Daoy (cell line): Measurements from ENCODE around the gene GCA. TPM values are rescaled to one million over a fixed set of nuclear protein-coding genes. Genes with fewer than 3 reads are reported as not detected.

Experiments used
- DNase-seq: peaks from one replicate; pipeline ENCODE4 v3.0.0-alpha.2; 2015; ENCODE audit warnings: low read depth
- total RNA-seq: library from RNA; depleted of rRNA; stranded (reverse); fragments of >200 nt; shearing (Covaris generic); gene quantifications from 2 replicates; pipeline ENCODE4 v1.2.3, GENCODE V29; 2014

Gene GCA
- total RNA-seq, 1 experiment from 2014 or later = 11.3 TPM

DNA sequence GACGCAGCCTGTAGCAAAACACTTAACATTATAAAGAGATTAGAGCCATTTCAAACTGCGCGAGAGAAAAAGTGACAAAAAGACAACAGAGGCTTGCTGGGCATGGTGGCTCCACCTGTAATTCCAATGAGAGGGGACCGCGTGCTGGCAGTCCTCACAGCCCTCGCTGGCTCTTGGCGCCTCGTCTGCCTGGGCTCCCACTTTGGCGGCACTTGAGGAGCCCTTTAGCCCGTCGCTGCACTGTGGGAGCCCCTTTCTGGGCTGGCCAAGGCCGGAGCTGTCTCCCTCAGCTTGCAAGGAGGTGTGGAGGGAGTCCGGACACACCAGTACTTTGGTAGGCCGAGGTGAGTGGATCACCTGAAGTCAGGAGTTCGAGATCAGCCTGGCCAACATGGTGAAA, 16.1 kb upstream of the GCA start:
- no peak for DNase-seq

DNA sequence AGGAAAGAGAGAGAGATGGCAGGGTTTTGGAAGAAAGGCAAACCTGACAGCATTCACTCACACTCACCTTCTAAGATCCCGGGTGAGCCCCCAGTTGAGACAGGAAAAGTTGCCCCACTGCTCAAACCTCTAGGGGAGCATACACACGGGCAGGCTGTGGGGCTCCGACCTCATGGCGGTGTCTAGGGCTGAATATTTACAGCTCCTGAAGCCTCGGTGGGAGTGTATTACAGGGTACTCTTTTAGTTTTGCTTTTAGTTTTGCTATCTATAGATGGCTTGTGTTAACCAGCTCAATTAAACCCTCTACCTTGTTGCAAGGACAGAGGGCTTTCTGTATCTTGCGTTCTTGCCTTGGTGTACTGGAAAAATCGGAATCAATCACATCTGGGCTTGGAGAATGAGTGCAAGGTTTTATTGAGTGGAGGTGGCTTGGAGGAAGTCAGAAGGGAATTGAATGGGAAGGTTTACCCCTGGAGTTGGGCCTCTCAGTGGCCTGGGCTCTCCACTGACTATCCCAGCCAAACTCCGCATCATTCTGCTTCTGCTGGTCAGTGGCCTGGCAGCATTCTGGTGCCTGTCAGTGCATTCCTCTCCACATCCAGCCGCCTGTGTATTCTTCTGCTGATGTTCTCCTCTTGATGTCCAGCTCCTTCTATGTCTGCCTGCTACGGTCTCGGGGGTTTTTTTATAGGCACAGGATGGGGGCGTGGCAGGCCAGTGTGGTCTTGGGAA, 15.3 kb upstream of the GCA start:
- DNase-seq = no peak

DNA sequence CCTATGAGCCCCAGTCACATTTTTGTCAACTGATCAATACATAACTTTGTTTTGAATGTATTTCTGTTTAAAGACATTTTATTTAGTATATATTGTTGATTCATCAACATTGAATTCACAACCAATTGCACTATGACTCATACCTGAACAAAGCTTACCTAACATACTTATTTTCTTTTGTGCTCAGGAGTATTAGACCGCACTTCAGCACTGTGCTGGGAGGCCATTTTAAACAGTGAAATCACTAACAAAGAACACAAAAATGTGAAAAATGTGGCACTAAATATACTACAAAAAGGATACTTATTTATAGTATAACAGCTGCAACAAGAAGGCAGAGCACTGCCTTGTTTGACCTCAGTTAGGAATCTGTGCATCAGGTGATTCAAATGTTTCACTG, 13.1 kb upstream of the GCA start:
- no peak for DNase-seq

DNA sequence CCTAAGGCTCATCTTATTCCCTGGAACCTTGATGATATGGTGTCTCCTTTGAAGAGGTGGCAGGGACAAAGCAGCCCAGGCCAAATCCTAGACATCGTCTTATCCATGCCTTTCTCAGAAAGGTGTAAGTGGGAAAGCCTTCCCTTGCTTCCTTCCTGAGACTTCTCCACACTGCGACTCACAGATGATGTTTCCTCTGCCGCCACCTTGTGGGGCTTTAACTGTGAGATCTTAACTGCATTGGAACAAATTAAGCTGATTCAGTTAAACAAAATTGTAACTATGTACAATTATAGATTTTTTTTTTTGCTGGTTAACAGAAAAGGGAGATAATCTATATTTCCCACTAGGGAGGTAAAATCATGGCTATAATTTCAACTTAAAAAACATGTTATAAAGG, 10.0 kb upstream of the GCA start:
- DNase-seq = peak; percentile 35

DNA sequence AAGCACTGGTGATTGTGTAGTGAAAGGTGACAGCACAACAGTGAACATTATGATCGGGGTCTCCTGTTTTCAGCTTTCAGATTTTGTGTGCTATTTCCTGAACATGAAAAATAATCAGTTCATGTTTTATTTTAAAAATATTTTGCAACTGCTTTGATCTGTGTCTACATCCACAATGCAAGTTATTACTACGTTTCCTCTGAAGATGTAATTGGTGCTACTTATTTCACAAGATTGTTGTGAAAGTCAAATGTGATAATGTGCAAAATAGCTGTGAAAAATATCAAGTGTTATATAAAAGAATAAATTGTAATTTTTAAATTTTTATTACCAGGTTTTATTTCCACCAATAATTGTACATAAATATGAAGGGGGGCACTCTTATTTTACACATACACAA, 6.1 kb upstream of the GCA start:
- DNase-seq = no peak

DNA sequence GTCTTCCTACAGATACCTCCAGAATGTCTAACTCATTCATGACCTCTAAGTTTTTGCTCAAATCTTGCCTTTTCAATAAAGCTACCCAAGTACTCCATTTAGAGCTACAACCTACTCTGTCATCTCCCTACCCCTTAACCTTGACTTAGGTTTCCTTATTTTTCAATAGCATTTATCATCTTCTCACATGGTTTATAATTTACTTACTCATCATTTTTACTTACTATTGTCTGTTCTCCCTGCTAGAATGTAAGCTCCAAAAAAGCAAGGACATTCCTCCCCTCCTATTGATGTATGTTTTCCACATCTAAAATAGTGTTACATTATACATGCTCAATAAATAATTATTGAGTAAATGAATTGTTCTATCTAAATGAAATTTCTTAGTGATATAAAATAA, 3.1 kb upstream of the GCA start:
- DNase-seq = no peak

DNA sequence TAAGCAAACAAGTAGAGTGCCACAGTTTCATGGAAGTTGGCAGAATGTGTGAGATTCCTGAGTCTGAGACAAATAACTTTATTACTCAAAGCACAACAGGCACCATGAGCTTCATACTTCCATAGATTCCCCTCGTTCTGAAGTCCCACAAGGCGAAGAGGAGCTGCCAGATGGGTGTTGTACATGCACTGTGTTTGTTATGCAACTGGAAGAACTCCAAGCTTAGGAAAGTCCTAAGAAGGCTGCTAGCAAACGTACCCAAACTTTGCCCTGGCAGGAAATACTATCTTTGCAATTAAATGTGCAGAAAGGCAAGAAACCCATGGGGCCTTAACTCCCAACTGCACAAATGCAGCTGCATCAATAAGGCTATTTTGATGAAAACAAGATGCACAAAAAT, 1.6 kb upstream of the GCA start:
- DNase-seq = no peak

DNA sequence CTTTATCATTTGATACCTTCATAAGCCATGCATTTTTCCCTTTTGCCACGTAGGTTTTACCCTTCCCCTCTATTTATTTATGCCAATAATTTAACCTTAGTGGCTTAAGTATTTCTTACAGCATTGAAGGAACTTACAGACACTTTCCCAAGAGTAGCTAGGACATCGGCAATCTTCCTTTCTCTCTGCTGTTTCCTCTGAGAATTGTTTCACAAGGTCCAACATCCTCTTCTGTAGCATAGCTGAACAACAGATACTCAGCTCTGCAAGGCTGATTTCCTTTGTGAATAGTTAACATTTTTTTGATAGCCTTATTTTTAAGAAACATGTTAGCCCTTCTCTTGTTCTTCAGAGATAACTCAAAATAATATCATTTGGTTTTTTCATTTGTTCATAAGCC, 1.1 kb upstream of the GCA start:
- no peak for DNase-seq

DNA sequence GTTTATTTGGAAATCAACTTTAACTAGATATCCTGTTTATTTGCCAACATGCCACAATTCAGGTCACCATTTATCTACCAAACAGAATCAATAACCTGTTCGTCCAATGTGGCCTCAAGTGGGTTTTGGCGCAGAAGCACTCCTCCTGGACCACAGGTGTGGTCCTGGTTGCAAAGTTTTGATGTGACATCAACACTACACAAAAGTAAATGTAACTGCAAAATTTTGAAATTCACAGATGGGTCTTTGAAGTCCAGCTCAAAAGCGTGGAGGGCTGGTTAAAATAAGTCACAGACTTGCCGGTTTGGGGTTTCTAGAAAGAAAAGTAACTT, 474 bp upstream of the GCA start:
- DNase-seq = no peak

DNA sequence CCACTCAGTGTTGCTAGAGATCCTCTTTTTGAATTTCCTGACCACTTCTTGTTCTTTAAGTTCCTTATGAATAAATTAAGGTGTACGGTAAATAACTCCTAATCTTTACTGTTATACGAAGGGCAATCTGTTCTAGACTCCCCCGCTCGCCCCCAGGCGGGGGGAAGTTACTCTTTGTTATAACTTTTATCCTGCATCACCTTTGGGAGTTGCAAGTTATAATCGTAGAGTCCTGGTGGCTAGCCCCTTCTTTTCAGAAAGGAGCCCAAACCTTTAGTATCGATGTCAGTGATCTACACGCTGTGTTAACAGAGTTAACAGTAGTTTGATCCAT, 652 bp downstream of the GCA start:
- no peak for DNase-seq

DNA sequence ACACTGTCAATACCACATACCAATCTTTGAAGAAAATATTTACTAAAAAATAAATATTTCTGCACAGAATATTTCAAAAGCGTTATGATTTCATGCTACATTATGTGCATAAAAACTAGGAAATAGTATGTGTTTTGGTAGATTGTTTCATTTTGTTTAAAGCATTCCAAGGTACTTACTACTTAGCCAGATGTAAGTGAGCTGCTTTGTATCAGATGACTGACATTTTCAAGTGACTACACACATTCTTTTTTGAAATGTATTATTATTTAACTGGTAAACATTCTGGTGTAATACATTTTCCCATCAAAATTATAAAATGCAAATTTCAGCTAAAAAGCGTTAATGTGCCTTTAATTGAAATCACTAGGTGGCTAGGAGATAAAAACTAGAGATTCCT, 21.5 kb downstream of the GCA start:
- DNase-seq = no peak

DNA sequence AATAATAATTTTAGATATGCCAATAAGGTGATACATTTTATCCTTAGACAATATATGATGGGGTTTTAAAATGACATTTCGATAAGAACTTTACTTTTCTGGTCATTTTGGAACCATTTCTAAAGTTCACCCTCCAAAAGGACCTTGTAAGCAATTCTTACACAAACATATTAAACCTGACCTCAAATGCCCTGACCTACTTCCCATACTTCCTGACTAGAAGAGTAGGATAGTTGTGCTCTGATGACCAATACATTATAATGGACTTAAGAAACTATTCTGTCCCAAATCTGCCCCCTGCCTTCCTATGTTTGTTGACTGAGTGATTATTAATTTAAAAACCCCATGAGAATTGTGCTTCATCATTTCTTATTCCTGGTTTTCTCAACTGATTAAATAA, 24.6 kb downstream of the GCA start:
- DNase-seq = no peak

DNA sequence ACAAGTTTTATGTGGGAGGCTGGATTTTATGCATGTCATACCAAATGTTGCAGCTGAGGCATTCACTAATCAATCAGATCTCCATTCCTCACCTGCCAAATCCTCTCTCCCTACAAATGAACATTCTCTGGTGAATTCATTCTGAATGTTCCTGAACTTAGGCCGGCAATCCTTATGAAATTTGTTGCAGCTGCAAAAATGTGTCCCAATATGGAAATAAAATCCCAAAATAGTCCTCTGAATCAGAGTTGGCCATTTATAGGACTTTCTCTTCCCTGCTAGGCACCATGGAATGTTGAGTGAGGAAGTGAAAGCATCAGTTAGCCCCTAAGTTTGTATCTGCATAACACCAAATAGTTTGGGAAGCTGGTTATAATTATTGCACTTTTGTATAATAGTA, 25.6 kb downstream of the GCA start:
- DNase-seq = no peak

DNA sequence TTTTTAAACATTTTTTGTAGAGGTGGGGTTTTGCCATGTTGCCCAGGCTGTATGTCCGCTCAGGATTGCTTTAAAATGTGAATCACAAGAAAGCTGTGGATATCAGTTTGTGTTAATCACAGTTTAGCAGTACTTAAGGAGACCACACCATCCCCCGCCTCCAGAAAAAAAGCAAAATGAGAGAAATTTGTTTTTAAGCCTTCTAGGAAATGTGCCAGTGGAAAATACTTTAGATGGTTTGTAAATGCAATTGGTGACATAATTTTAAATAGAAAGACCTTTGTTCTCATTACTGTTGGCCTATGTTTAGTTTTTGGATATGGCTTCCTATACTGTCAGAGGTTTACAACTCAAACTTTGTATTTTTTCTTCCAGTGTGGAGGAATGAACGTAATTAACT, 27.0 kb downstream of the GCA start:
- DNase-seq = no peak

DNA sequence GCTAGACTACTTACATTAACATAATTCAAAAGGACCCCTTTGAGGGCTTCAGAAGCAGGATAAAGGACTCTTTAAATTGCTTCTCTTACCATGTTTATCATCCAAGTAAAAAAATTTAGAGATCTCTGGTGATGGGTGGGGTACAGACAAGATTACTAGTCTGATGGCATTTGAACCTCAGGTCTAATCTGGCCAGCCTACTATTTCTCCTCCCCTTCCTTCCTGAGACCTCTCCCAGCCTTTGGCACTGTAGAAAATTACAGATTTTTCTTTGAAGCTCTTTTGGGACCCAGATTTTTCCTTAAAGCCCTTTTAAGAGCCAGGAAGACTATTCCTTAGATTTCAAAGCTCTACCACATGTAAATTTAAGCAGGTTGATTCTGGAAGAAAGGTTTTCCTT, 28.9 kb downstream of the GCA start:
- no peak for DNase-seq

DNA sequence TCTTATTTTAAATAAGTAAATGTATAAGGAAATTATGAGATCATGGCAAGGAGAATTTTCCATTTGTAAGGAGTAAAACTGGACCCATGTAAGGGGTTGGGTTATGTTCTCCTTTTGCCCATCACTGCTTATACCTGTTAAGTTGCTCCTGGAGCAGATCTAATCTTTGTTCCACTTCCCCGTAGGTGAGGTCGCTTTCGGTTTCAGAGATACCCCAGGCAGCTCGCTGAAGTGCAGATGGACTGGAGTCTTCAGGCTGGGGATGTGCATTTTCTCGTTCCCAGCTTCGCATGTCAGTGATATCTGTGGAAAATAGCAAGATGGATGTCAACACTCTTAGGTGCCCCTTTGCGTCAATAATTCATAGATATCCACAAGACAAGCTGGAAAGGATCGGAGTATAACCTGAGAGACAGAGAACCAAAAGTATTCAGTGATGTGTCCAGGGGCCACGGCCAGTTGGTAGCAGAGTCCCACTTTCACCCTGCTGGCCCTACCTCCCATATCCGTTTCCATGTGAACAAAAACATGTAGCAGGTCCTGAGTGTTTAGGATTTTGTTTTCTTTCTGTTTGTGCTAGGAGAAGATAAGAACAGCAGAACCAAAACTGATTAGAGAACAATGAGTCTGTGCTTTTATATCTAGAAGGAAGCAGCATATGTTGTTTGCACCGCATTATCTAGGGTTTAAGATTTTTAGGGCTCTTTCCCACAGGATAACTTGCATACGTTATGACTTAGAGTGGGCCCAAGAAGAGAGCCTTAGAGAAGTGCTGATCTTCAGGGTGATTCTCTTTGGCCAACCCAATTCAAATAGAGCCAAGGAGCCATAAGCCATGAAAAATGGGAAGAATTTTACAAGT, 36.0 kb downstream of the GCA start:
- DNase-seq = no peak

DNA sequence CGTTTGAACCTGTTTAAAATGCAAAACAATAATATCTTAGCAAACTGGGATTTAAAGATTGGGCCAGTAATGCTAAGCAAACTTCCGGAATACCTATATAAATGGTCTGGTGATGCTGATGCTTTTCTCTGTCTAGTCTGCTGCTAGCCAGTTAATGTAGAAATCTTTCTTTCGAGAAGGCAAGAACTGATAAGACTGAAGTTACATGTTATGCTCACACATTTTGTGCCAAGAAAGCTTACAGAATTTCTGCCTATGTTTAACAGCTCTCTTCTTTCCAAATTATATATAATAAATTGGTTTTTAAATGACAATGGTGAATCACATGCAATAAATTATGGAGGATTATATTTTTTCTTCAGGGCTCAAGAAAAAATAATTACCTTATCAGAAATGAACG, 37.9 kb downstream of the GCA start:
- no peak for DNase-seq

DNA sequence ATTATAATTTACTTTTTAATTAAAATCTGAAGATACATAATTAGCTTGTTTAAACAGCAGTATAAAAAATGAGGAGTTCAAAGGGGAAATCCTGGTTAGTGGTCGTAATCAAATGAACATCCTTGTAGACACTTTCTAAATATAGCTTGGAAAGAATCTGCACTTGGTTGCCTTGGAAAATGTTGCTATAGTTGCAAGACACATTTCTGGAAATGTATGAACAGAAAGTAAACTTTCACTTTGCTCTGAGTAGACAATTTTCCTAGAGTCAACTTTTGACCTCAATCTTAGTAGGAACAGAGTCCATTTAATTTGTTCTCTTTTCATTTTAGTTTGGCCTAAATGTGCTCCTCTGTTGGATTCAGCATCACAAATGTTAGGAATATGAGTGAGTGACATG, 38.3 kb downstream of the GCA start:
- DNase-seq = no peak

DNA sequence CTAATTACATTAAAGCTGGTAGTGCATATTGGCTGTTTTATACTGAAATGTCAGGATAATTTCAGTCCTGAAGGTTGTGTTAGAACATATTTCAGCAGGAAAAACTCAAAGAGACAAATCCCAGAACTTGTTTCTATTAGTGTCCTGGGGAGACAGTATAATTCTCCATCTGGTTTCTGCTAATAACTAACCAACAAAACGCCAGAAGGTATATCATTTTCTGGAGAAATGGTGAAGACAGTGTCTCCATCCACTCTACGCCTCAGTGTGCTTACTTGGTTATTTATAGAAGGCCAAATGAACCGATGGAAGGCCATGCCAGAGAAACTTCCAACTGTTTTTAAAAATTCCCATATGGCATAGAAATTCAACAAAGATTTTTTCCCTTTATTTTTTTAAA, 41.6 kb downstream of the GCA start:
- DNase-seq = no peak

DNA sequence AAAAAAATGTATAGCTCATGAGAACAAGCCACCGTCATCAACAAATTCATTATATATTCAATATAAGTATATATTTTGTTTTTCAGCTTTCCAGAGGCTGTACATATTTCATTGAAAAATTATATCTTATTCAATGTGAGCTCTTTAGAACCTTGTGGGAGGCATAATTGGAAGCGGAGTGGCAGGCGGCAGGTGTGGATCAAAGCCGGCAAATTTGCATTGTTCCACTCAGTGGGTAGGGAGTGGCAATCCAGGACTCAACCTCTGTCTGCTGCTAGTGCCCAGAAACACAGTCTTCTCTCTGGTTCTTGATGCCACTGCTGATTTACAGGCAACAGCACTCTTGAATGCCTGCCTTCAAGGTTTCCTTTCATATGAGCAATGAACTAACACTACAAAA, 46.9 kb downstream of the GCA start:
- no peak for DNase-seq

DNA sequence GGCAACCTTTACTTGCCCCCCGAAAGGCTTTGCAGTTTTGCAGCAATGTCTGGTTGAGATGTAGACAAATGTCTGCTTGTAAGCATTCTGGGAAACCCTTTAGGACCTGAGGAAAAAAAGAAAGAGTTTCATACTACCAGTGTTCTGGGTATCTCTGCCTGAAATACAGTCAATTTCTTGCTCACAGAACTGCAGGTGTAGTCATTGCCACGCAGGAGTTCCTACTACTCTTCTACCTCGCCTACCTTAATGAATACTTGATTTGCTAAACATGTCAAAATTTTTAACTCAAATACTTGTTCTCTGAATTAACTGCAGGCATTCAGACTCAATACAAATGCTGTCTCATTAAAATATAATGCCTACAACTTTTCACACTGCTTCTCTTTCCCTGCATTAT, 56.4 kb downstream of the GCA start:
- DNase-seq = no peak

DNA sequence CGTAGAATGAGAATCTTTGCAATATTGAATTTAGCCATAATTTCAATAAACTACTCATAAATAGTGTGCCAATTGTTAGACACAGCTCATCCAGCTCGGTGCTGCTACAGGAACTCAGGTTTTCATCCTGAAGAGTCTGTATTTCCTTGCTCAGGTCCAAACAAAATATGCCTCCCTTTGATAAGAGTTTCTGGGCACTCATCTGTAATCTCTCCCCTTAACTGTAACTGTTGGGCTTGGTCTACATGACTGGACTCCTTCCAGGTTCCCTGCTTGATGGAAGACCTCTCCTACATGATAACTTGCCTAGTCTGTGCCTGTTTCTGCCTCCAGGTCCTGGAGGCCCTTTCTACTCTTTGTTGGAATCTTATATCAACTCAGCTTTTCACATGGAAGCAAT, 57.9 kb downstream of the GCA start:
- DNase-seq = no peak

DNA sequence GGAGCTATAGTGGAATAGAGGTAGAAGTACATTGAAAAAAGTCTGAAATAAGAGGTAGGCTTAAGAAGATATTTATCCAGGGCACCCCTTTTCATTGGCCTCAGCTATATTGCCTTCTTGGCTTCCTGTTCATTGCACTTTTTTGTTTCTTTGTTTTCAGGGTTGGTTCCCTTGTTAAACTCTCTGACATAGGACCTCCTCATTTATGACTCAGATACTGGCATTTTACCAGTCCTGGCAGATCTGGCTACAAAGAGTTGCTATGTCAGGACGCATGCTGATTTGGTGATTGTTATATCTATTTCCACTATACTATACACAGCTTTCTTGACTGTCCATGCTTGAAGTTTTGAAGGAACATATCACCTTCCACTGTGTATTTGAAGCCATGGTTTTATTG, 60.0 kb downstream of the GCA start:
- peak; percentile 59 for DNase-seq
